Measurements from ENCODE around the gene REEP6.
"Not testable (repeated sequence)": the region's sequence is repeated elsewhere in the genome, so short reads cannot be mapped to it uniquely, and the experiment has no call there.

The REEP6 gene

GRCh38 chr19:1526979-1527649, 36.1 kb downstream of the REEP6 start:
- in situ Hi-C loops (cut with HindIII; ENCODE audit: low sequenced_read_pairs): no loop called here
- no peak for DNase-seq (ENCODE audit: low read depth)
- no peak overlapping the region for H3K4me3 ChIP-seq (ENCODE audit: low read depth, low read length)
- no peak for TF ChIP-seq CTCF (IDR thresholded peaks at IDR 0.05; ENCODE audit: low read depth, low read length, missing control alignments)

DNA sequence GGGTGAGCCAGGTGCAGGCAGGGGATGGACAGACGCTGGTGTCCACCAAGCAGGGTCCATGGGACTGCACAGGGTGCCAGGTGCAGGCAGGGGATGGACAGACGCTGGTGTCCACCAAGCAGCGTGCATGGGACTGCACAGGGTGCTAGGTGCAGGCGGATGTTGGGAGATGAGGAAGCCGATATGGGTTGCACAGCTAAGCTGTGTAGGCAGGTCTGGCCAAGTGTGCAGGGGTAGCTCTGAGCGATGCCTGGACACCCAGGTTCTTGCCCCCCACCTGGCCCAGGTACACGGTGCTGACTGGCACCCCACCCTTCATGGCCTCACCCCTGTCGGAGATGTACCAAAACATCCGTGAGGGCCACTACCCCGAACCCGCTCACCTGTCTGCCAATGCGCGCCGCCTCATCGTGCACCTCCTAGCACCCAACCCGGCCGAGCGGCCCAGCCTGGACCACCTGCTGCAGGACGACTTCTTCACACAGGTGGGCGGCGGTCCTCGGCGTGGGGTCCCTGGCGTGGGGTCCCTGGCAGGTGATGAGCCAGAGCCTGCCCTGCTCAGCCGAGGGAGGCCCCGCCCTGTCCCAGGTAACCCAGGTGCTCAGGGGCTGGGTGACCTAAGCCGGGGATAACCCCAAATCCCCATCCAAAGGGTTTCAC, 36.8 kb downstream of the REEP6 start:
- DNase-seq (ENCODE audit: low read depth): no peak
- H3K4me3 ChIP-seq (ENCODE audit: low read depth, low read length): no peak overlapping the region
- no peak for TF ChIP-seq CTCF (IDR thresholded peaks at IDR 0.05; ENCODE audit: low read depth, low read length, missing control alignments)
- in situ Hi-C loops (cut with HindIII; ENCODE audit: low sequenced_read_pairs): no loop called here

- DNase-seq (ENCODE audit: low read depth): no peak
- no peak overlapping the region for H3K4me3 ChIP-seq (ENCODE audit: low read depth, low read length)
- no peak for TF ChIP-seq CTCF (IDR thresholded peaks at IDR 0.05; ENCODE audit: low read depth, low read length, missing control alignments)
- in situ Hi-C loops (cut with HindIII; ENCODE audit: low sequenced_read_pairs): no loop called here
Observed at GRCh38 chr19:1528596-1529429, 37.8 kb downstream of the REEP6 start.

GRCh38 chr19:1529430-1529816, 38.4 kb downstream of the REEP6 start:
- DNase-seq (ENCODE audit: low read depth): no peak
- no peak overlapping the region for H3K4me3 ChIP-seq (ENCODE audit: low read depth, low read length)
- in situ Hi-C loops (cut with HindIII; ENCODE audit: low sequenced_read_pairs): no loop called here
- no peak for TF ChIP-seq CTCF (IDR thresholded peaks at IDR 0.05; ENCODE audit: low read depth, low read length, missing control alignments)

GRCh38 chr19:1530856-1531255, 39.9 kb downstream of the REEP6 start:
- DNase-seq (ENCODE audit: low read depth); H3K4me3 ChIP-seq (ENCODE audit: low read depth, low read length); in situ Hi-C loops (cut with HindIII; ENCODE audit: low sequenced_read_pairs): not testable (repeated sequence)

DNA sequence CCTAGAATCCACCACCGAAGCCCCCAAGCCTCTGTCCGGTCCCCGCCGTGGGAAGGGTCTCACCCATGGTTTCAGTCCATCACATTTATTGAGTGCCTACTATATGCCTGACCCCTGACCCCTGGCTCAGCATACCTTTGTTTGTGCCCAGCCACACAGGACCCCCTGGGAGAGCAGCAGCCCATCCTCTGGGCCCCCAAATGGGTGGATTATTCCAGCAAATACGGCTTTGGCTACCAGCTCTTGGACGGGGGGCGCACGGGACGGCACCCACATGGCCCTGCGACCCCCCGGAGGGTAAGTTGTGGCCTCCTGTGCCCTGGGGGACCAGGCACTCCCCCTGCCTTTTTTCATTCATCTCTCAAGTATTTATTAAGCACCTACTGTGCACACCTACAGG, 40.6 kb downstream of the REEP6 start:
- TF ChIP-seq CTCF (IDR thresholded peaks at IDR 0.05; ENCODE audit: low read depth, low read length, missing control alignments): no peak
- H3K4me3 ChIP-seq (ENCODE audit: low read depth, low read length): no peak overlapping the region
- no peak for DNase-seq (ENCODE audit: low read depth)
- in situ Hi-C loops (cut with HindIII; ENCODE audit: low sequenced_read_pairs): no loop called here

DNA sequence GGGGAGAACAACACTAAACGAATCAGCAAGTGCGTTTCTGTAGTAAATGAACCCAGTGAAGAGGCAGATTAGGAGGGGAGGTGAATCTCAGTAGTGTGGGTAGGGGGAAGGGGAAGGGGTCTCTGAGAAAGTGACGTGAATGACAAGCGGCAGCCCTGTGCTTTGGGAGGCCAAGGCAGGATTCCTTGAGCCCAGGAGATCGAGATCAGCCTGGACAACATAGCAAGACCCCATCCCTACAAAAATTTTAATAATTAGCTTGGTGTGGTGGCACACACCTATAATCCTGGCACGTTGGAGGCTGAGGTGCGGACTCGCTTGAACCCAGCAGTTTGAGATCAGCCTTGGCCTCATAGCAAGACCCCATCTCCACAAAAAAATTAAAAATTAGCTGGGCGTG, 41.0 kb downstream of the REEP6 start:
- no peak overlapping the region for H3K4me3 ChIP-seq (ENCODE audit: low read depth, low read length)
- in situ Hi-C loops (cut with HindIII; ENCODE audit: low sequenced_read_pairs): no loop called here
- DNase-seq (ENCODE audit: low read depth): no peak
- no peak for TF ChIP-seq CTCF (IDR thresholded peaks at IDR 0.05; ENCODE audit: low read depth, low read length, missing control alignments)

Data from astrocyte of the cerebellum (primary cell).